VCaP (cell line): ENCODE results near the gene E2F8.

Source experiments
- H3K27ac ChIP-seq: fragments of 450-650 bp; 2 replicates; pipeline ENCODE4 v1.5.1; 2017
- CTCF ChIP-seq: fragments of 450-650 bp; conservative IDR thresholded peaks from 2 replicates; pipeline ENCODE4 v1.5.1; 2017; ENCODE audit warnings: mild to moderate bottlenecking, moderate library complexity

The E2F8 gene

GRCh38 chr11:19201737-19202605 lies 38.8 kb downstream of the E2F8 start, which contains the start of gene CSRP3:
Gene CSRP3 (minus strand): TSS chr11:19201983. CDS start chr11:19192448, 9,535 bp downstream.
- TF ChIP-seq CTCF: no peak
- H3K27ac ChIP-seq: 0 out of 2 replicates have a peak within 1 kb of the TSS, but pooled peaks have one; percentile 30

GRCh38 chr11:19200410-19201201 lies 40.1 kb downstream of the E2F8 start:
- H3K27ac ChIP-seq: peak overlapping the region; percentile 30; the same call in 1 of the 2 replicates
- no peak for TF ChIP-seq CTCF

GRCh38 chr11:19199771-19200170 lies 41.0 kb downstream of the E2F8 start:
- TF ChIP-seq CTCF: no peak
- peak overlapping the region; percentile 30; the same call in 1 of the 2 replicates for H3K27ac ChIP-seq

- H3K27ac ChIP-seq: peak overlapping the region; percentile 30; the same call in 1 of the 2 replicates
- no peak for TF ChIP-seq CTCF
Measured at GRCh38 chr11:19199048-19199447, 41.7 kb downstream of the E2F8 start.

- TF ChIP-seq CTCF: no peak
- H3K27ac ChIP-seq: no peak overlapping the region
Measured at GRCh38 chr11:19196432-19196831, 44.3 kb downstream of the E2F8 start.

- TF ChIP-seq CTCF: no peak
- no peak overlapping the region for H3K27ac ChIP-seq
Measured at GRCh38 chr11:19194620-19195308, 46.0 kb downstream of the E2F8 start.

GRCh38 chr11:19193916-19194315 lies 46.8 kb downstream of the E2F8 start:
- H3K27ac ChIP-seq: no peak overlapping the region
- TF ChIP-seq CTCF: no peak
